DOHH2 (cell line): ENCODE data around the gene SETMAR.

Source experiments
- EZH2phosphoT487 ChIP-seq: fragments of 200-600 bp; sonication (generic); IDR thresholded peaks from 2 replicates; pipeline ENCODE4 v1.6.1; 2017; ENCODE audit warnings: borderline replicate concordance, mild to moderate bottlenecking, antibody characterized with exemption, low read length, moderate library complexity, mixed read lengths
- TF ChIP-seq, protein P1 (sequence below): fragments of 200-600 bp; sonication (generic); IDR thresholded peaks from one replicate; pipeline ENCODE4 v1.5.1; 2014; ENCODE audit warnings: antibody characterized with exemption, mild to moderate bottlenecking, low read depth, low read length; ENCODE audit not compliant: poor library complexity, severe bottlenecking

DNA sequence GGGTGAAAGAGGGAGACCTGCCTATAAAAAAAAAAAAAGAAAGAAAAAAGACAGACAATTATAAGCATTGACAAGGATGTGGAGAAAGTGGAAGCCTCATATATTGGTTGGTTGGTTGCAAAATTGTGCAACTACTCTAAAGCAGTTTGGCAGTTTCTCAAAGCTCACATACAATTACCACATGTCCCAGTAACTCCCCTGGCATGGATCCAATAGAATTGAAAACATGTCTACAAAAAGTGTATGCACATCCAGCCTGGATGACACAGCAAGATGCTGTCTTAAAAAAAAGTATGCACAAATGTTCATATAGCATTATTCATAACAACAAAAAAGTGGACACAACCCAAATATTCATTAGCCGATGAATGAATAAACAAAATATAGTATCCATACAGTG, 19.5 kb downstream of the SETMAR start:
- TF ChIP-seq, protein P1, sequence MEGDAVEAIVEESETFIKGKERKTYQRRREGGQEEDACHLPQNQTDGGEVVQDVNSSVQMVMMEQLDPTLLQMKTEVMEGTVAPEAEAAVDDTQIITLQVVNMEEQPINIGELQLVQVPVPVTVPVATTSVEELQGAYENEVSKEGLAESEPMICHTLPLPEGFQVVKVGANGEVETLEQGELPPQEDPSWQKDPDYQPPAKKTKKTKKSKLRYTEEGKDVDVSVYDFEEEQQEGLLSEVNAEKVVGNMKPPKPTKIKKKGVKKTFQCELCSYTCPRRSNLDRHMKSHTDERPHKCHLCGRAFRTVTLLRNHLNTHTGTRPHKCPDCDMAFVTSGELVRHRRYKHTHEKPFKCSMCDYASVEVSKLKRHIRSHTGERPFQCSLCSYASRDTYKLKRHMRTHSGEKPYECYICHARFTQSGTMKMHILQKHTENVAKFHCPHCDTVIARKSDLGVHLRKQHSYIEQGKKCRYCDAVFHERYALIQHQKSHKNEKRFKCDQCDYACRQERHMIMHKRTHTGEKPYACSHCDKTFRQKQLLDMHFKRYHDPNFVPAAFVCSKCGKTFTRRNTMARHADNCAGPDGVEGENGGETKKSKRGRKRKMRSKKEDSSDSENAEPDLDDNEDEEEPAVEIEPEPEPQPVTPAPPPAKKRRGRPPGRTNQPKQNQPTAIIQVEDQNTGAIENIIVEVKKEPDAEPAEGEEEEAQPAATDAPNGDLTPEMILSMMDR = no peak
- TF ChIP-seq EZH2phosphoT487 = no peak
